Measurements from ENCODE around the gene MTARC1. TPM values are rescaled to one million over a fixed set of nuclear protein-coding genes. Genes with fewer than 3 reads are reported as not detected.

Gene MTARC1
- total RNA-seq, 1 experiment from 2014 or later, result 1.5 TPM

GRCh38 chr1:220818421-220819173, 31.9 kb downstream of the MTARC1 start:
- no peaks in the 10 kb centered on the region for H3K36me3 Mint-ChIP-seq (ENCODE audit: insufficient read depth, unreplicated experiment)
- ChIA-PET POLR2A (no interaction called here), CTCF (interaction anchor here (0.7 to 2.0 kb wide), 3 partner anchors 8 to 19 kb away, joined by 3 to 13 read pairs (median 3); no protein-coding TSS in a partner anchor)
- no peak for DNase-seq (ENCODE audit: unreplicated experiment)
- H3K4me3 Mint-ChIP-seq (ENCODE audit: unreplicated experiment), result no peak overlapping the region
- no peak overlapping the region for H3K27ac Mint-ChIP-seq (ENCODE audit: low read depth, unreplicated experiment)
- no peaks in the 10 kb centered on the region for H3K9me3 Mint-ChIP-seq (ENCODE audit: unreplicated experiment)
- no peak for TF ChIP-seq CTCF (IDR thresholded peaks at IDR 0.05; ENCODE audit: unreplicated experiment)
- intact Hi-C loops (cut with micrococcal nuclease), result no loop called here
- no TSS peak for BruUV-seq (replicated peaks)
- H3K27me3 Mint-ChIP-seq (ENCODE audit: insufficient read depth, unreplicated experiment), result peaks cover 8% of the 10 kb centered on the region
- no peaks in the 10 kb centered on the region for H3K4me1 Mint-ChIP-seq (ENCODE audit: insufficient read depth, unreplicated experiment)

GRCh38 chr1:220819467-220820026, 32.8 kb downstream of the MTARC1 start:
- H3K27ac Mint-ChIP-seq (ENCODE audit: low read depth, unreplicated experiment), result no peak overlapping the region
- H3K4me1 Mint-ChIP-seq (ENCODE audit: insufficient read depth, unreplicated experiment), result no peaks in the 10 kb centered on the region
- no peak for TF ChIP-seq CTCF (IDR thresholded peaks at IDR 0.05; ENCODE audit: unreplicated experiment)
- CTCF ChIA-PET, result interaction anchor here (0.6 to 2.0 kb wide), 4 partner anchors 9 to 55 kb away, joined by 3 to 13 read pairs (median 3); no protein-coding TSS in a partner anchor
- no peak for DNase-seq (ENCODE audit: unreplicated experiment)
- peaks cover 17% of the 10 kb centered on the region for H3K27me3 Mint-ChIP-seq (ENCODE audit: insufficient read depth, unreplicated experiment)
- no peaks in the 10 kb centered on the region for H3K36me3 Mint-ChIP-seq (ENCODE audit: insufficient read depth, unreplicated experiment)
- no peak overlapping the region for H3K4me3 Mint-ChIP-seq (ENCODE audit: unreplicated experiment)
- H3K9me3 Mint-ChIP-seq (ENCODE audit: unreplicated experiment), result no peaks in the 10 kb centered on the region
- POLR2A ChIA-PET, result interaction anchor here (0.6 kb wide), 1 partner anchor 28 kb away, joined by 3 read pairs; no protein-coding TSS in a partner anchor
- intact Hi-C loops (cut with micrococcal nuclease), result no loop called here
- BruUV-seq (replicated peaks), result no TSS peak

- intact Hi-C loops (cut with micrococcal nuclease), result no loop called here
- Mint-ChIP-seq H3K36me3 (ENCODE audit: insufficient read depth, unreplicated experiment) (no peaks in the 10 kb centered on the region), H3K9me3 (ENCODE audit: unreplicated experiment) (no peaks in the 10 kb centered on the region), H3K4me3 (ENCODE audit: unreplicated experiment) (no peak overlapping the region), H3K27ac (ENCODE audit: low read depth, unreplicated experiment) (no peak overlapping the region), H3K4me1 (ENCODE audit: insufficient read depth, unreplicated experiment) (peaks cover 10% of the 10 kb centered on the region), H3K27me3 (ENCODE audit: insufficient read depth, unreplicated experiment) (peaks cover 17% of the 10 kb centered on the region)
- no TSS peak for BruUV-seq (replicated peaks)
- CTCF ChIA-PET, result interaction anchor here (0.6 to 6.0 kb wide), 13 partner anchors 9 to 638 kb away, joined by 3 to 63 read pairs (median 4); partner anchors contain the start of gene MARK1
- POLR2A ChIA-PET, result interaction anchor here (1.1 to 1.8 kb wide), 3 partner anchors 14 to 595 kb away, joined by 3 to 4 read pairs (median 3); no protein-coding TSS in a partner anchor
- TF ChIP-seq CTCF (IDR thresholded peaks at IDR 0.05; ENCODE audit: unreplicated experiment), result no peak
- no peak for DNase-seq (ENCODE audit: unreplicated experiment)
These were observed 37.6 kb downstream of the MTARC1 start for GRCh38 chr1:220824031-220824989.

Data from MCF 10A (cell line).